Fibroblast of lung (primary cell): Measurements from ENCODE around the gene SNAP47. TPM values are rescaled to one million over a fixed set of nuclear protein-coding genes. Genes with fewer than 3 reads are reported as not detected.

Experiments used
- DNase-seq, 2 donors: peaks; one replicate each; pipeline versions ENCODE4 v3.0.0 to v3.0.0-alpha.2; 2010; ENCODE audit warnings: low read depth in 2 of 2
- H2AFZ ChIP-seq: 2 replicates; pipeline ENCODE4 v1.5.1; 2012; ENCODE audit warnings: low read length, control low read depth, inconsistent platforms
- H3K27ac ChIP-seq: 2 replicates; pipeline ENCODE4 v1.5.1; 2011; ENCODE audit warnings: low read length, control low read depth; ENCODE audit not compliant: insufficient read depth
- H3K27me3 ChIP-seq: 2 replicates; pipeline ENCODE4 v1.5.1; 2011; ENCODE audit warnings: mild to moderate bottlenecking, low read length; ENCODE audit not compliant: control insufficient read depth, insufficient read depth
- H3K36me3 ChIP-seq: 2 replicates; pipeline ENCODE4 v1.5.1; 2011; ENCODE audit warnings: low read length; ENCODE audit not compliant: control insufficient read depth, insufficient read depth
- H3K4me1 ChIP-seq: 2 replicates; pipeline ENCODE4 v1.5.1; 2011; ENCODE audit warnings: low read length; ENCODE audit not compliant: control insufficient read depth, insufficient read depth; ENCODE audit errors: extremely low read depth
- H3K4me2 ChIP-seq: 2 replicates; pipeline ENCODE4 v1.5.1; 2011; ENCODE audit warnings: low read length, control low read depth; ENCODE audit not compliant: insufficient read depth; ENCODE audit errors: extremely low read depth
- H3K4me3 ChIP-seq, 4 experiments: fragments of 200-600 bp in 1 of 4; sonication (generic) in 1 of 4; replicated peaks in 1 of 4; 2 replicates each; pipeline ENCODE4 v1.5.1; 2011 to 2016; ENCODE audit warnings: low read length in 4 of 4, low read depth in 3 of 4, mild to moderate bottlenecking in 3 of 4, control low read depth in 2 of 4, inconsistent platforms in 1 of 4, mixed read lengths in 1 of 4; ENCODE audit not compliant: insufficient read depth in 1 of 4; ENCODE audit errors: control extremely low read depth in 1 of 4
- H3K79me2 ChIP-seq: 2 replicates; pipeline ENCODE4 v1.5.1; 2012; ENCODE audit warnings: mild to moderate bottlenecking, low read length, inconsistent platforms; ENCODE audit not compliant: control insufficient read depth, insufficient read depth
- H3K9ac ChIP-seq: 2 replicates; pipeline ENCODE4 v1.5.1; 2011; ENCODE audit warnings: mild to moderate bottlenecking, low read length, control low read depth; ENCODE audit not compliant: insufficient read depth
- H3K9me3 ChIP-seq: 2 replicates; pipeline ENCODE4 v1.5.1; 2012; ENCODE audit warnings: low read depth, low read length; ENCODE audit not compliant: control insufficient read depth, insufficient read depth
- H4K20me1 ChIP-seq: 2 replicates; pipeline ENCODE4 v1.5.1; 2011; ENCODE audit warnings: low read length; ENCODE audit not compliant: control insufficient read depth, insufficient read depth; ENCODE audit errors: extremely low read depth
- EZH2 ChIP-seq: IDR thresholded peaks from 2 replicates; pipeline ENCODE4 v1.5.1; 2012; ENCODE audit warnings: low read length, control low read depth, mild to moderate bottlenecking; ENCODE audit errors: missing control alignments
- polyA plus RNA-seq, 2 donors: library from polyadenylated mRNA; depleted of rRNA in 1 of 2; stranded (reverse) in 1 of 2; unstranded in 1 of 2; fragments of >200 nt; gene quantifications; 2 replicates each; pipeline ENCODE4 v1.2.1, GENCODE V29; 2011 to 2012; ENCODE audit warnings: missing spikeins in 1 of 2
- total RNA-seq: library from RNA; depleted of rRNA; stranded (reverse); fragments of >200 nt; gene quantifications from 2 replicates; pipeline ENCODE4 v1.2.1, GENCODE V29; 2014
- TF ChIP-seq, protein P1 (sequence below), 2 donors: IDR thresholded peaks in 1 of 2; conservative IDR thresholded peaks in 1 of 2; 1 replicate in 1 of 2; 2 replicates in 1 of 2; pipeline ENCODE4 v1.5.1; 2011 to 2012; ENCODE audit warnings: low read length in 2 of 2, control low read depth in 1 of 2, inconsistent platforms in 1 of 2, low read depth in 1 of 2, mild to moderate bottlenecking in 1 of 2

Gene SNAP47
- total and polyA plus RNA-seq, 2 donors (not counting 1 experiment from before 2014, with no cell fraction given), result 32.4 to 66.9 TPM

DNA sequence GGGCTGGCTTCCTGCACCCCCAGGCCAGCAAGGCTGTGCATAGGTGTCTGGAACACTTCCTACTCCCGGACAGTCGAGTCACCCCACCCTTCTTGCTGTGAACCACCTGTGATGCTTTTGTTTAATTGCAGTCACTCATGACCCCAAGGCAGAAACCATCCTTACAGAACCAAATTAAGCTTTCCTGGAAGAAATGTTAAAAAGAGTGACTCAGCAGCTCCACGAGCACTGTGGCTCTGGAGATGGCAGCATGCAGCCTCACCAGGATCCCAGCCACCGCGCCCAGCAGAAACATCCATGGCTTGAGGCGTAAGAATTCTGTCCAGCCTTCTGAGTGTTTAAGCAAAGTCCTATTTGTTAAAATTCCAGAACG, 28.8 kb downstream of the SNAP47 start:
- DNase-seq, result peak in 1 of 2 donors; percentile 66
- no peak overlapping the region for H3K4me2 ChIP-seq
- no peak overlapping the region for H2AFZ ChIP-seq
- peaks cover 5% of the 10 kb centered on the region for H3K79me2 ChIP-seq
- H3K4me1 ChIP-seq, result peaks cover 19% of the 10 kb centered on the region
- H4K20me1 ChIP-seq, result no peaks in the 10 kb centered on the region
- H3K9me3 ChIP-seq, result no peaks in the 10 kb centered on the region
- TF ChIP-seq, protein P1, sequence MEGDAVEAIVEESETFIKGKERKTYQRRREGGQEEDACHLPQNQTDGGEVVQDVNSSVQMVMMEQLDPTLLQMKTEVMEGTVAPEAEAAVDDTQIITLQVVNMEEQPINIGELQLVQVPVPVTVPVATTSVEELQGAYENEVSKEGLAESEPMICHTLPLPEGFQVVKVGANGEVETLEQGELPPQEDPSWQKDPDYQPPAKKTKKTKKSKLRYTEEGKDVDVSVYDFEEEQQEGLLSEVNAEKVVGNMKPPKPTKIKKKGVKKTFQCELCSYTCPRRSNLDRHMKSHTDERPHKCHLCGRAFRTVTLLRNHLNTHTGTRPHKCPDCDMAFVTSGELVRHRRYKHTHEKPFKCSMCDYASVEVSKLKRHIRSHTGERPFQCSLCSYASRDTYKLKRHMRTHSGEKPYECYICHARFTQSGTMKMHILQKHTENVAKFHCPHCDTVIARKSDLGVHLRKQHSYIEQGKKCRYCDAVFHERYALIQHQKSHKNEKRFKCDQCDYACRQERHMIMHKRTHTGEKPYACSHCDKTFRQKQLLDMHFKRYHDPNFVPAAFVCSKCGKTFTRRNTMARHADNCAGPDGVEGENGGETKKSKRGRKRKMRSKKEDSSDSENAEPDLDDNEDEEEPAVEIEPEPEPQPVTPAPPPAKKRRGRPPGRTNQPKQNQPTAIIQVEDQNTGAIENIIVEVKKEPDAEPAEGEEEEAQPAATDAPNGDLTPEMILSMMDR (conservative IDR thresholded peaks at IDR 0.05 in 1 of 2, IDR thresholded peaks at IDR 0.05 in 1 of 2; ENCODE audit: low read depth in 1 of 2, low read length in 2 of 2), result no peak
- TF ChIP-seq EZH2, result no peak
- no peak overlapping the region for H3K4me3 ChIP-seq
- no peaks in the 10 kb centered on the region for H3K27me3 ChIP-seq
- peaks cover 13% of the 10 kb centered on the region for H3K36me3 ChIP-seq
- no peak overlapping the region for H3K9ac ChIP-seq
- no peak overlapping the region for H3K27ac ChIP-seq

DNA sequence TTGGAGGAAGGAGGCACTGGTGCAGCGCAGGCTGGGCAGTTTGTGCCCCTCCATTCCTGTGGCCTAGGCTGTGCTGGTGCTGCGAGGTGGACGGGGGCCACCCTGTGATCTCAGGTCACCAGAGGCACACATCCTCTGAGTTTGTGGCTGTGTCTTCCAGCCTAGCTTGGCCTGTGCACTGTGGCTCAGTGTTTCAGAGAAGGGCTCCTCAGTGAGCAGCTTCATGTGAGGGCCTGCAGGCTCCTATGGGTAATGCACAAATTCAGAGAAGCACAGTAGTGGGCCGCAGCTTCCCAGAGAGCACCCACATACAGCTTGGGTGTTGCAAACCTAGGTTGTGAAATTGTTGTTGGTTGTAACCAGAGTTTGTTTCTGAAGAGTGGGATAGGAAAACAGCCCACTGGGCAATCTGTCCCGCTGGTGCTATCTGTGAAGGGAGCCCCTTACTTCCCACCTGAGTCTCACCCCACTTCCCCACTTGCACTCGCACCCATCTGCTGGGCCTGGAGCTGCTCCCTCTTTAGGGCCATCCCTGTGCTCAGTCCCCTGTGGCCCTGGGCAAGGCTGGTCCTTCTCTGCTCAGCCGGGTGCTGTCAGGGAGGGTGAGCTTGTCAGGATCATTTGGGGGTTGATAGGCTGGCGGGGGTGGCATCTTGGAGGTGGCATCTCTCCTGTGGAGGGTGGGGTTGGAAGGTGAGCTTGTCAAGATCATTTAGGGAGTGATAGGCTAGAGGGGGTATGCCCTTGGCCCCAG, 30.2 kb downstream of the SNAP47 start:
- H4K20me1 ChIP-seq, result no peaks in the 10 kb centered on the region
- H3K9me3 ChIP-seq, result no peaks in the 10 kb centered on the region
- TF ChIP-seq, protein P1 (conservative IDR thresholded peaks at IDR 0.05 in 1 of 2, IDR thresholded peaks at IDR 0.05 in 1 of 2; ENCODE audit: low read depth in 1 of 2, low read length in 2 of 2), result no peak
- no peak for TF ChIP-seq EZH2
- H3K4me2 ChIP-seq, result no peak overlapping the region
- H3K27me3 ChIP-seq, result no peaks in the 10 kb centered on the region
- no peak overlapping the region for H3K9ac ChIP-seq
- H2AFZ ChIP-seq, result no peak overlapping the region
- H3K79me2 ChIP-seq, result peaks cover 5% of the 10 kb centered on the region
- H3K27ac ChIP-seq, result no peak overlapping the region
- H3K4me3 ChIP-seq, result no peak overlapping the region
- H3K4me1 ChIP-seq, result peaks cover 11% of the 10 kb centered on the region
- DNase-seq, result no peak
- peaks cover 13% of the 10 kb centered on the region for H3K36me3 ChIP-seq

DNA sequence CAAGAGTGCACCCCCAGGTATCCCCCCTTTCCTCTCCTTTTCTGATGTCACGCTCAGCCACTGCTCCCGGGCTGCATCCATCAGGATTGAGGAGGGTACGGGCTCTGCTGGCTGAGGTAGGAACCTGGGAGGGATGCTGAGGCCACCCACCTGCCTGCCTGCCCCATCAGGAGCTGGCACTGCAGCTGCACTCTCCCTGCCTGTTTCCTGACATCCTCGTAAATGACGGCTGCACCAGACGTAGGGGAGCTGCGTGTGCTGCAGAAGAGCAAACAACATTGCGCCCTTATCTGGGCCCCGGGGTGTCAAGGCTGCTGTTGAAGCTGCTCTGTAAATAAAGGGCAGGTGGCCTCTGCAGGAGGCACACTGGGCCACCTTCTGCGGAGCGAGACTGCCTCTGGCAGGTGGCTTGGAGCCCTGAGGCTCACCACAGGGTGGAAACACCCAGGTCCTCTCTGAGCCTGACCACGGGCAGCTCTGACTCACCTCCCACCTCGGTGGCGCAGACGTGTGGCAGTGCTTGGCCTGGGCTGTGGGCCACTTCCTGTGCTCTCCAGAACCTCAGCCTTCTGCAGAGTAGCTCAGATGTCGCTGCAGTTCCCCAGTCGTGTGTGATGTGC, 30.9 kb downstream of the SNAP47 start:
- Histone ChIP-seq H3K4me3 (no peak overlapping the region), H4K20me1 (no peaks in the 10 kb centered on the region), H3K27me3 (no peaks in the 10 kb centered on the region), H2AFZ (no peak overlapping the region), H3K9me3 (no peaks in the 10 kb centered on the region), H3K9ac (no peak overlapping the region), H3K36me3 (peaks cover 13% of the 10 kb centered on the region), H3K4me2 (no peak overlapping the region), H3K79me2 (peaks cover 5% of the 10 kb centered on the region), H3K27ac (no peak overlapping the region), H3K4me1 (peaks cover 11% of the 10 kb centered on the region)
- peak in 1 of 2 donors; percentile 58 for DNase-seq
- TF ChIP-seq, protein P1 (conservative IDR thresholded peaks at IDR 0.05 in 1 of 2, IDR thresholded peaks at IDR 0.05 in 1 of 2; ENCODE audit: low read depth in 1 of 2, low read length in 2 of 2), result no peak
- no peak for TF ChIP-seq EZH2
